Suprapubic skin (tissue), 4 donors: ENCODE data around the gene MVP. TPM values are rescaled to one million over a fixed set of nuclear protein-coding genes. Genes with fewer than 3 reads are reported as not detected.
A peak's percentile ranks its signal among the peaks of the same experiment; 100 is the strongest.
"Not testable (repeated sequence)": the region's sequence is repeated elsewhere in the genome, so short reads cannot be mapped to it uniquely, and the experiment has no call there.

Experiments used
- DNase-seq, 2 donors: peaks; one replicate each; pipeline ENCODE4 v3.0.0-alpha.2; 2019; ENCODE audit warnings: low spot score in 2 of 2
- H3K27ac ChIP-seq: fragments of 200-600 bp; sonication (generic); one replicate; pipeline ENCODE4 v1.5.1; 2019
- H3K27me3 ChIP-seq: fragments of 200-600 bp; sonication (generic); one replicate; pipeline ENCODE4 v1.5.1; 2019
- H3K36me3 ChIP-seq: fragments of 200-600 bp; sonication (generic); one replicate; pipeline ENCODE4 v1.5.1; 2019
- H3K4me1 ChIP-seq: fragments of 200-600 bp; sonication (generic); one replicate; pipeline ENCODE4 v1.5.1; 2019
- H3K4me3 ChIP-seq: fragments of 200-600 bp; sonication (generic); one replicate; pipeline ENCODE4 v1.5.1; 2019; ENCODE audit warnings: mild to moderate bottlenecking
- H3K9me3 ChIP-seq: fragments of 200-600 bp; sonication (generic); one replicate; pipeline ENCODE4 v1.5.1; 2019
- EP300 ChIP-seq: sonication (generic); formaldehyde crosslinking; IDR thresholded peaks from one replicate; pipeline ENCODE4 v1.6.1; 2017; ENCODE audit warnings: antibody characterized with exemption
- POLR2A ChIP-seq, 2 donors: fragments of 450-650 bp; IDR thresholded peaks; one replicate each; pipeline ENCODE4 v1.6.1; 2017; ENCODE audit warnings: antibody characterized with exemption in 2 of 2, mild to moderate bottlenecking in 2 of 2, moderate library complexity in 2 of 2
- POLR2AphosphoS5 ChIP-seq, 3 donors: sonication (generic); formaldehyde crosslinking; IDR thresholded peaks; one replicate each; pipeline ENCODE4 v1.6.1; 2017; ENCODE audit warnings: antibody characterized with exemption in 3 of 3
- WGBS: methylation state at CpG from one replicate; pipeline ENCODE4 v1.1.5; 2018; 5-methylcytosine and 5-hydroxymethylcytosine counted together
- total RNA-seq, 4 donors: library from RNA; depleted of rRNA; stranded (reverse); fragments of >200 nt; gene quantifications; one replicate each; pipeline ENCODE4 v1.1.0, GENCODE V29; 2016
- TF ChIP-seq, protein P1 (sequence below), 2 donors: fragments of 200-600 bp in 1 of 2; fragments of 450-650 bp in 1 of 2; sonication (generic) in 1 of 2; IDR thresholded peaks; one replicate each; pipeline ENCODE4 v1.5.1; 2016 to 2019; ENCODE audit warnings: antibody characterized with exemption in 2 of 2, mild to moderate bottlenecking in 1 of 2, moderate library complexity in 1 of 2

Gene MVP
- total RNA-seq, 4 donors from 2014 or later, result 54.9 to 104 (median 68.1) TPM

DNA sequence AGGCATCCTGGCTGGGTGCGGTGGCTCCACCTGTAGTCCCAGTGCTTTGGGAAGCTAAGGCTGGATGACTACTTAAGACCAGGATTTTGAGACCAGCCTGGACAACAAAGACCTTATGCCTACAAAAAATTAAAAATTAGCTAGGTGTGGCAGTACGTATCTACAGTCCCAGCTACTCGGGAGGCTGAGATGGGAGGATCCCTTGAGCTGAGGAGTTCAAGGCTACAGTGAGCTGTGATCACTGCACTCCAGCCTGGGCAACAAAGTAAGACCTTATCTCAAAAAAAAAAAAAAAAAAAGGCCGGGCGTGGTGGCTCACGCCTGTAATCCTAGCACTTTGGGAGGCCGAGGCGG, 6.1 kb downstream of the MVP start:
- WGBS, result 90% methylated on average over 8 of the region's 8 CpGs
- Histone ChIP-seq H3K27ac (peak overlapping the region; percentile 63), H3K4me1 (peaks cover 65% of the 10 kb centered on the region), H3K9me3 (no peaks in the 10 kb centered on the region), H3K4me3 (no peak overlapping the region), H3K36me3 (peaks cover 10% of the 10 kb centered on the region), H3K27me3 (no peaks in the 10 kb centered on the region)
- DNase-seq, result no peak
- TF ChIP-seq, protein P1, sequence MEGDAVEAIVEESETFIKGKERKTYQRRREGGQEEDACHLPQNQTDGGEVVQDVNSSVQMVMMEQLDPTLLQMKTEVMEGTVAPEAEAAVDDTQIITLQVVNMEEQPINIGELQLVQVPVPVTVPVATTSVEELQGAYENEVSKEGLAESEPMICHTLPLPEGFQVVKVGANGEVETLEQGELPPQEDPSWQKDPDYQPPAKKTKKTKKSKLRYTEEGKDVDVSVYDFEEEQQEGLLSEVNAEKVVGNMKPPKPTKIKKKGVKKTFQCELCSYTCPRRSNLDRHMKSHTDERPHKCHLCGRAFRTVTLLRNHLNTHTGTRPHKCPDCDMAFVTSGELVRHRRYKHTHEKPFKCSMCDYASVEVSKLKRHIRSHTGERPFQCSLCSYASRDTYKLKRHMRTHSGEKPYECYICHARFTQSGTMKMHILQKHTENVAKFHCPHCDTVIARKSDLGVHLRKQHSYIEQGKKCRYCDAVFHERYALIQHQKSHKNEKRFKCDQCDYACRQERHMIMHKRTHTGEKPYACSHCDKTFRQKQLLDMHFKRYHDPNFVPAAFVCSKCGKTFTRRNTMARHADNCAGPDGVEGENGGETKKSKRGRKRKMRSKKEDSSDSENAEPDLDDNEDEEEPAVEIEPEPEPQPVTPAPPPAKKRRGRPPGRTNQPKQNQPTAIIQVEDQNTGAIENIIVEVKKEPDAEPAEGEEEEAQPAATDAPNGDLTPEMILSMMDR (IDR thresholded peaks at IDR 0.05), result no peak
- no peak for TF ChIP-seq POLR2AphosphoS5 (IDR thresholded peaks at IDR 0.05)
- no peak for TF ChIP-seq EP300
- TF ChIP-seq POLR2A (IDR thresholded peaks at IDR 0.05), result no peak

DNA sequence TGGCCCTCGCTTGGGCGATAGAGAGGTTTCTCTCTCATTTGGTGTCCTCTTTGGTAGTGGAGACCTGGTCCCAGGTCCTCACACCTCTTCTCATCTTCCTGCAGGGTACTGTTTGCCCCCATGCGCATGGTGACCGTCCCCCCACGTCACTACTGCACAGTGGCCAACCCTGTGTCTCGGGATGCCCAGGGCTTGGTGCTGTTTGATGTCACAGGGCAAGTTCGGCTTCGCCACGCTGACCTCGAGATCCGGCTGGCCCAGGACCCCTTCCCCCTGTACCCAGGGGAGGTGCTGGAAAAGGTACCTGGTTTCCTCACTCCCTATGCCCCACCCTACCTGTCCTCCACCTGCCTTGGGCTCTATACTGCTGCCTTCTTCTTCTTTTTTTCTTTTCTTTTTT, 10.5 kb downstream of the MVP start:
- H3K36me3 ChIP-seq, result peaks cover 47% of the 10 kb centered on the region
- peaks cover 25% of the 10 kb centered on the region for H3K4me1 ChIP-seq
- H3K27ac ChIP-seq, result no peak overlapping the region
- TF ChIP-seq, protein P1 (IDR thresholded peaks at IDR 0.05), result no peak
- TF ChIP-seq POLR2AphosphoS5 (IDR thresholded peaks at IDR 0.05), result no peak
- no peak for TF ChIP-seq POLR2A (IDR thresholded peaks at IDR 0.05)
- no peak for TF ChIP-seq EP300
- no peaks in the 10 kb centered on the region for H3K27me3 ChIP-seq
- WGBS, result 91% methylated on average over 11 of the region's 11 CpGs
- H3K4me3 ChIP-seq, result no peak overlapping the region
- H3K9me3 ChIP-seq, result no peaks in the 10 kb centered on the region
- no peak for DNase-seq

DNA sequence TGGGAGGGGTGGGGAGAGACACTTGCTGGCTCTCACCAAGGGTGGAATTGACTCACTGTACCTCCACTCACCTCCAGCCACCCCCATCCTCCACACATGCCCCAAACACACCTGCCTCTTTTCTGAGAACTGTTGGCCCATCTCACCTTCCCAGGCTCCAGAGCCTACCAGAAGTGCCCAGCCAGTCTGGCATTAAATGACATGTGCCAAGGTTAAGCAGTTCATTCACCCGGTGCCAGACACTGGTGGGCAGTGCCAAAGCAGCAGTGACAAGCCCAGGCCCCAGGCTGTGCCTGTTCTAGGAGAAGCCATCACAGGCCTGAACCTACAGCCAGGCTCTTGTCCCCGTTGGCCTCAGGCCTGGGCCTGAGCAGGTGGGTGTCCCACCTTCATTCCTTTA, 11.2 kb downstream of the MVP start:
- no peaks in the 10 kb centered on the region for H3K27me3 ChIP-seq
- peaks cover 52% of the 10 kb centered on the region for H3K36me3 ChIP-seq
- peaks cover 20% of the 10 kb centered on the region for H3K4me1 ChIP-seq
- H3K9me3 ChIP-seq, result no peaks in the 10 kb centered on the region
- H3K27ac ChIP-seq, result no peak overlapping the region
- H3K4me3 ChIP-seq, result no peak overlapping the region
- DNase-seq, result no peak
- WGBS, result 50% methylated on average over 2 of the region's 2 CpGs
- TF ChIP-seq EP300 (no peak), POLR2A (IDR thresholded peaks at IDR 0.05) (no peak), POLR2AphosphoS5 (IDR thresholded peaks at IDR 0.05) (no peak)
- TF ChIP-seq, protein P1 (IDR thresholded peaks at IDR 0.05), result no peak

DNA sequence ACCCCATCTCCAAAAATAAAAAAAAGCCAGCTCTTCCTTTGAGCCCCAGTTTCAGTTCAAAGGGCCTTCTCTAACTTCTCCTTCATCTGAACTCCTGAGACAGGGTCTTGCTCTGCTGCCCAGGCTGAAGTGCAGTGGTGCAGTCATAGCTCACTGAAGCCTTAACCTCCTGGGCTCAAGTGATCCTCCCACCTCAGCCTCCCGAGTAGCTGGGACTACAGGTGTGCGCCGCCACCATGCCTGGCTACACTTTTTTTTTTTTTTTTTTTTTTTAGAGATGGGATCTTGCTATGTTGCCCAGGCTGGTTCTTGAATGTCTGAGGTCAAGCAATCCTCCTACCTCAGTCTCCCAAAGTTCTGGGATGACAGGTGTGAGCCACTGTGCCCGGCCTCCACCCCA, 13.0 kb downstream of the MVP start:
- H3K36me3 ChIP-seq, result peaks cover 68% of the 10 kb centered on the region
- not testable (repeated sequence) for H3K27ac ChIP-seq, H3K9me3 ChIP-seq, DNase-seq, H3K4me3 ChIP-seq, H3K27me3 ChIP-seq
- 99% methylated on average over 4 of the region's 4 CpGs for WGBS
- H3K4me1 ChIP-seq, result peaks cover 12% of the 10 kb centered on the region

DNA sequence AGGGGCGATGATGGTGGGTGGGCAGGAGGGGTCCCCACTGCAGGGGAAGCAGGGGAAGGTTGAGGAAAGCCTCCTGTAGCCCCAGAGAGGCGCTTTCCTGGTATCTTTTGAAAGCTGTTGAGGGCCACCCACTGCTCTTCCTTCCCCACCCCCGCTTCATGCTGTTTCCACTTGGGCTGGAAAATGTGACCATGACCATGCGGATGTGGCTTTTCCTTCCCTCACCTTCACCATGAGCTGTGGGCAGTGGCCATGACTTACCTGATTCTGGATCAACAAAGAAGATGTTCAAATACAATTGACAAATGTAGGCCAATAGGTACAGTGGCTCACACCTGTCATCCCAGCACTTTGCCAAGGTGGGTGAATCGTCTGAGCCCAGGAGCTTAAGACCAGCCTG, 13.8 kb downstream of the MVP start:
- H3K9me3 ChIP-seq, result no peaks in the 10 kb centered on the region
- H3K4me3 ChIP-seq, result no peak overlapping the region
- DNase-seq, result no peak
- peaks cover 76% of the 10 kb centered on the region for H3K36me3 ChIP-seq
- no peaks in the 10 kb centered on the region for H3K27me3 ChIP-seq
- peaks cover 12% of the 10 kb centered on the region for H3K4me1 ChIP-seq
- no peak overlapping the region for H3K27ac ChIP-seq
- TF ChIP-seq, protein P1 (IDR thresholded peaks at IDR 0.05), result no peak
- TF ChIP-seq EP300 (no peak), POLR2AphosphoS5 (IDR thresholded peaks at IDR 0.05) (no peak)
- 100% methylated on average over 5 of the region's 5 CpGs for WGBS

DNA sequence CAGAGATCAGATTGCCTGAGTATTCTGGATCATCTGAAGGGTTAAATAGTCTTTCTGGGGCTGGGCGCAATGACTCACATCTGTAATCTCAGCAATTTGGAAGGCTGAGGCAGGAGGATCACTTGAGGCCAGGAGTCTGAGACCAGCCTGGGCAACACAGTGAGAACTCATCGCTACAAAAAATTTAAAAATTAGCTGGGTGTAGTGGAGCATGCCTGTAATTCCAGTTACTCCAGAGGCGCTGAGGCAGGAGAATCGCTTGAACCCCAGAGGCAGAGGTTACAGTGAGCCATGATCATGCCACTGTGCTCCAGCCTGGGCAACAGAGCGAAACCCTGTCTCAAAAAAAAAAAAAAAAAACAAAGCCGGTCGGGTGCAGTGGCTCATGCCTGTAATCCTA, 15.7 kb downstream of the MVP start:
- Histone ChIP-seq H3K9me3 (no peaks in the 10 kb centered on the region), H3K27me3 (no peaks in the 10 kb centered on the region), H3K4me3 (no peak overlapping the region), H3K4me1 (peaks cover 7% of the 10 kb centered on the region), H3K36me3 (peaks cover 86% of the 10 kb centered on the region), H3K27ac (no peak overlapping the region)
- 88% methylated on average over 7 of the region's 7 CpGs for WGBS
- no peak for DNase-seq
- TF ChIP-seq, protein P1 (IDR thresholded peaks at IDR 0.05), result no peak
- TF ChIP-seq POLR2A (IDR thresholded peaks at IDR 0.05) (no peak), POLR2AphosphoS5 (IDR thresholded peaks at IDR 0.05) (no peak), EP300 (no peak)
